NCI-H2171 treated with DMSO at 0.1 percent for 48 hours (cell line): ENCODE measurements around the gene F2.
"Not testable (repeated sequence)": the region's sequence is repeated elsewhere in the genome, so short reads cannot be mapped to it uniquely, and the experiment has no call there.

Experiments used
- DNase-seq: peaks from one replicate; lab custom pipeline; 2025; lab: John Stamatoyannopoulos, UW

Gene F2

GRCh38 chr11:46719048-46719542 is at the start of gene F2:
F2 (plus strand) TSS chr11:46719213; CDS start chr11:46719236, 23 bp downstream.
- no peak for DNase-seq

- DNase-seq, result no peak
Observed at GRCh38 chr11:46669711-46670139, 49.3 kb upstream of the F2 start.

GRCh38 chr11:46670521-46670920 is 48.5 kb upstream of the F2 start:
- DNase-seq, result not testable (repeated sequence)

GRCh38 chr11:46671958-46672315 is 47.1 kb upstream of the F2 start:
- DNase-seq, result no peak

- peak; percentile 78 for DNase-seq
Observed at GRCh38 chr11:46672381-46672839, 46.6 kb upstream of the F2 start.

- peak; percentile 13 for DNase-seq
Observed at GRCh38 chr11:46673713-46674462, 45.1 kb upstream of the F2 start.

- DNase-seq, result no peak
Observed at GRCh38 chr11:46674463-46675287, 44.3 kb upstream of the F2 start.

GRCh38 chr11:46675288-46675851 is 43.6 kb upstream of the F2 start:
- no peak for DNase-seq

GRCh38 chr11:46675949-46676348 is 43.1 kb upstream of the F2 start:
- DNase-seq, result no peak

- no peak for DNase-seq
Observed at GRCh38 chr11:46676436-46677158, 42.4 kb upstream of the F2 start.

- no peak for DNase-seq
Observed at GRCh38 chr11:46677169-46677568, 41.8 kb upstream of the F2 start.

GRCh38 chr11:46677991-46678740 is 40.8 kb upstream of the F2 start:
- no peak for DNase-seq

GRCh38 chr11:46678741-46679130 is 40.3 kb upstream of the F2 start:
- DNase-seq, result no peak

- DNase-seq, result no peak
Observed at GRCh38 chr11:46679241-46680163, 39.5 kb upstream of the F2 start.

GRCh38 chr11:46680164-46680760 is 38.8 kb upstream of the F2 start:
- no peak for DNase-seq

- DNase-seq, result no peak
Observed at GRCh38 chr11:46680815-46681214, 38.2 kb upstream of the F2 start.

GRCh38 chr11:46681814-46682213 is 37.2 kb upstream of the F2 start:
- DNase-seq, result no peak

GRCh38 chr11:46682773-46683752 is 36.0 kb upstream of the F2 start:
- DNase-seq, result no peak

- no peak for DNase-seq
Observed at GRCh38 chr11:46684367-46684766, 34.6 kb upstream of the F2 start.
